Activated T-helper 1 cell treated with anti-CD3 and anti-CD28 coated beads, Interleukin-12 subunit alpha, Interleukin-12 subunit beta, Interleukin-2, Interleukin-4 antibody, amounts not matched to agents 30 ng/mL and 10 ng/mL and 1 ng/mL, durations not matched to agents 14 hours and 24 hours and 36 hours (primary cell): ENCODE data around the gene TNFRSF19. TPM values are rescaled to one million over a fixed set of nuclear protein-coding genes. Genes with fewer than 3 reads are reported as not detected.
A peak's percentile ranks its signal among the peaks of the same experiment; 100 is the strongest.

Experiments used
- DNase-seq: peaks from one replicate; pipeline ENCODE4 v3.0.0; 2021; ENCODE audit warnings: low spot score
- H3K27ac Mint-ChIP-seq: one replicate; pipeline ENCODE4 v1.8.0; 2021; ENCODE audit warnings: mild to moderate bottlenecking, mixed read lengths
- H3K27me3 Mint-ChIP-seq: one replicate; pipeline ENCODE4 v1.8.0; 2022; ENCODE audit warnings: mild to moderate bottlenecking, moderate library complexity, mixed read lengths; ENCODE audit not compliant: insufficient read depth
- H3K36me3 Mint-ChIP-seq: one replicate; pipeline ENCODE4 v1.8.0; 2021; ENCODE audit warnings: low read depth, mixed read lengths
- H3K4me1 Mint-ChIP-seq: one replicate; pipeline ENCODE4 v1.8.0; 2021; ENCODE audit warnings: low read depth, mixed read lengths
- H3K4me3 Mint-ChIP-seq: one replicate; pipeline ENCODE4 v1.8.0; 2021; ENCODE audit warnings: mild to moderate bottlenecking, moderate library complexity, mixed read lengths
- H3K9me3 Mint-ChIP-seq: one replicate; pipeline ENCODE4 v1.8.0; 2021; ENCODE audit warnings: mixed read lengths
- intact Hi-C: fragments of 100-400 bp; cut with micrococcal nuclease; formaldehyde crosslinking; loops from one replicate; pipeline ENCODE4 v1.15.1; 2024
- total RNA-seq: library from RNA; stranded (reverse); gene quantifications from 2 replicates; pipeline ENCODE4 v1.2.3, GENCODE V29; 2022

Gene TNFRSF19
- total RNA-seq, 1 donor from 2014 or later = not detected

GRCh38 chr13:23680845-23681669, 110.8 kb downstream of the TNFRSF19 start:
- no peak overlapping the region for H3K4me3 Mint-ChIP-seq
- no peak for DNase-seq
- H3K27me3 Mint-ChIP-seq = peaks cover 4% of the 10 kb centered on the region
- H3K27ac Mint-ChIP-seq = no peak overlapping the region
- H3K4me1 Mint-ChIP-seq = peaks cover 12% of the 10 kb centered on the region
- intact Hi-C loops = no loop called here
- peaks cover 15% of the 10 kb centered on the region for H3K9me3 Mint-ChIP-seq
- no peaks in the 10 kb centered on the region for H3K36me3 Mint-ChIP-seq

DNA sequence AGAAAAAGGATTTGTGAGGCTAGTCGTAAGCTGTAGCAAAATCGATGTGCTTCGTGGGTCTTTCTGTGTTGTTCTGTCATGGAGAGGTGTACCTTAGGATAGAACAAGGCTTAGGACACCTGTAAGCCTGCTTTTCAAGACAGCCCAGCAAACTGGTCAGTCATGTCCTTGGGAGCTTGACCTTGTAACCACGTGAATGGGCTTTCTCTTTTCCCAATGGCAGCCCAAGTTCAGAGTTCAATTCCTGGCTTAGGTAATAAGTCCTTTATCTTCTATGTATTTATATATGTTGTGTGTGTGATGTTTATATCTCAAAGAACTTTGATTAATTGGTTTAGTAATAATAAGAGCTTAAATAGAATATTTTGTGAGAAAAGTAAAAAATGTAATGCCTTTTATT, 112.9 kb downstream of the TNFRSF19 start:
- H3K9me3 Mint-ChIP-seq = peaks cover 15% of the 10 kb centered on the region
- no peak overlapping the region for H3K4me3 Mint-ChIP-seq
- peaks cover 4% of the 10 kb centered on the region for H3K27me3 Mint-ChIP-seq
- H3K36me3 Mint-ChIP-seq = no peaks in the 10 kb centered on the region
- intact Hi-C loops = no loop called here
- H3K4me1 Mint-ChIP-seq = peaks cover 12% of the 10 kb centered on the region
- no peak for DNase-seq
- H3K27ac Mint-ChIP-seq = no peak overlapping the region

GRCh38 chr13:23684647-23685046, 114.4 kb downstream of the TNFRSF19 start:
- no peak overlapping the region for H3K4me3 Mint-ChIP-seq
- peaks cover 1% of the 10 kb centered on the region for H3K4me1 Mint-ChIP-seq
- no peak for DNase-seq
- intact Hi-C loops = no loop called here
- H3K36me3 Mint-ChIP-seq = no peaks in the 10 kb centered on the region
- peaks cover 15% of the 10 kb centered on the region for H3K9me3 Mint-ChIP-seq
- no peak overlapping the region for H3K27ac Mint-ChIP-seq
- H3K27me3 Mint-ChIP-seq = peaks cover 4% of the 10 kb centered on the region

DNA sequence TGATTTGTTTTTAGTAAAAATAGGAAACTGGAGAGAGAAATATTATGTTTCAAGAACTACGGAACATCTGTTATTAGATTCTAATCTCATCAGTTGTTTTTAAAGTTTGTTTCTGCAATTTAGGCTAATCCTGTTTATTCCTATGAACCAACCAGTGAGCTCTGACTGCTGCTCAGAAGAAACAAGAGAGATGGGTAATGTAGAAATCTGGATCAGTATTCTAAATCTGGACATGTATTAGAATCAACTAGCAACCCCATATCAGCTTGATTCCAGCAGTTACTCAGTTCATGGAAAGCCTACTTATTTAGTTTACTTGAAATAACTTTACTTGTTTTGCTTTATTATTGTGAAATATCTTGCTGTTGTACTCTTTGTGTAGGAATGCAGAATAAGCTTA, 115.2 kb downstream of the TNFRSF19 start:
- peaks cover 4% of the 10 kb centered on the region for H3K27me3 Mint-ChIP-seq
- H3K9me3 Mint-ChIP-seq = peaks cover 15% of the 10 kb centered on the region
- no peak overlapping the region for H3K27ac Mint-ChIP-seq
- H3K4me3 Mint-ChIP-seq = no peak overlapping the region
- no peaks in the 10 kb centered on the region for H3K36me3 Mint-ChIP-seq
- H3K4me1 Mint-ChIP-seq = no peaks in the 10 kb centered on the region
- no peak for DNase-seq
- intact Hi-C loops = no loop called here

GRCh38 chr13:23686948-23687347, 116.7 kb downstream of the TNFRSF19 start:
- H3K27me3 Mint-ChIP-seq = peaks cover 4% of the 10 kb centered on the region
- no peak overlapping the region for H3K27ac Mint-ChIP-seq
- H3K4me3 Mint-ChIP-seq = no peak overlapping the region
- peaks cover 15% of the 10 kb centered on the region for H3K9me3 Mint-ChIP-seq
- no peak for DNase-seq
- no peaks in the 10 kb centered on the region for H3K36me3 Mint-ChIP-seq
- intact Hi-C loops = no loop called here
- no peaks in the 10 kb centered on the region for H3K4me1 Mint-ChIP-seq

- H3K9me3 Mint-ChIP-seq = peaks cover 15% of the 10 kb centered on the region
- no peak overlapping the region for H3K4me3 Mint-ChIP-seq
- H3K27me3 Mint-ChIP-seq = peaks cover 5% of the 10 kb centered on the region
- no peaks in the 10 kb centered on the region for H3K4me1 Mint-ChIP-seq
- no peak for DNase-seq
- H3K36me3 Mint-ChIP-seq = no peaks in the 10 kb centered on the region
- intact Hi-C loops = no loop called here
- no peak overlapping the region for H3K27ac Mint-ChIP-seq
Observed at GRCh38 chr13:23687614-23688013, 117.4 kb downstream of the TNFRSF19 start.

DNA sequence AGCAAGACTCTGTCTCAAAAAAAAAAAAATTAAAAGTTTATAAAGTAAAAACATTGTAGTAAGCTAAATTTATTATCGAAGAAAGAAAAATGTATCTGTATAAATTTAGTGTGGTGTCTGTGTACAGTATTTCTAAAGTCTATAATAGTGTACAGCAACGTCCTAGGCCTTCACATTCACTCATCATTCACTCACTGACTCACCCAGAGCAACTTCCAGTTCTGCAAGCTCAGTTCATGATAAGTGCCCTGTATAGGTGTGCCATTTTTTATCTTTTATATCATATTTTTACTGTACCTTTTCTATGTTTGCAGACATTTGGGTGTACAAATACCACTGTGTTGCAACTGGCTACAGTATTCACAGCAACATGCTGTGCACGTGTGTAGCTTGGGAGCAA, 118.1 kb downstream of the TNFRSF19 start:
- Mint-ChIP-seq H3K4me3 (no peak overlapping the region), H3K27ac (no peak overlapping the region), H3K4me1 (no peaks in the 10 kb centered on the region), H3K9me3 (peaks cover 15% of the 10 kb centered on the region), H3K27me3 (peaks cover 6% of the 10 kb centered on the region), H3K36me3 (no peaks in the 10 kb centered on the region)
- intact Hi-C loops = no loop called here
- DNase-seq = no peak

DNA sequence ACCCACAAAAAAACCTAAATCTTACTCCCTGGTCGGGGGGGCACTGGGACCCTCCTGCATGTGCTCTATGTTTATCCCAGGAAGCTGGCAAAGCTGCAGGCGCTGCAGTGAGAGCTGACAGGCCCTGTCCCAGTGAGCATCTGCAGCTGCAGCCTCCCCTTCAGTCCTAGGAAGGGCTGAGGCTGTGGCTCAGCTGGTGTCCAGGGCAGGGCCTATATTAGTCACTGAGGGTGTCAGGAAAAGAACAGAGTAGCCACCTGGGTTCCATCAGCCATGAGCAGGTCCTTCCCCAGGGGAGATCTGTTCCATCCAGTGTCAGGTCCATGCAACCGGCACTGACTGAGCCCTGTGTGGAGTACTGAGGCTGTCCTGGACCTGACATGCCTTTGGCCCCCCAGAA, 120.5 kb downstream of the TNFRSF19 start:
- peaks cover 2% of the 10 kb centered on the region for H3K27me3 Mint-ChIP-seq
- peaks cover under 1% of the 10 kb centered on the region for H3K4me1 Mint-ChIP-seq
- DNase-seq = no peak
- no peak overlapping the region for H3K4me3 Mint-ChIP-seq
- H3K27ac Mint-ChIP-seq = no peak overlapping the region
- H3K36me3 Mint-ChIP-seq = no peaks in the 10 kb centered on the region
- intact Hi-C loops = no loop called here
- peaks cover 3% of the 10 kb centered on the region for H3K9me3 Mint-ChIP-seq

DNA sequence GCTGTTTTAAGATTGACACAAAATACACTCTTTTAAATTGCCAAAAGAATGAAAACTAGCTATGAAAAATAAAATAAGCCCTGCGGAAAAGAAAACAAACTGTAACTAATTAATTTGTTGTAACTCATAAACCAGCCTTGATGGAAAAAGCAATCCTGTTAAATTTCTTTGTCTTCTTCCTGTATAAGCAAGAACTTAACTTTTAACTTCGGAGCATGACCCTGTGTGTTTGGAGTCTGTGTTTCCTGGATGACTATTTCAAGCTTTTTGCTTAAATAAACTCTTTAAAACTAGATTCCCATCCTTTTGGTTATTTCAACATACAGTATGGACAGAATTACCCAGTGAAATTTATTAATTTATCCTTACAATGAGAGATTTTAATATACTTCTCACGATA, 122.6 kb downstream of the TNFRSF19 start:
- no peak for DNase-seq

GRCh38 chr13:23695196-23695595, 125.0 kb downstream of the TNFRSF19 start:
- no peak overlapping the region for H3K27ac Mint-ChIP-seq
- intact Hi-C loops = no loop called here
- H3K4me1 Mint-ChIP-seq = peaks cover 11% of the 10 kb centered on the region
- peaks cover 6% of the 10 kb centered on the region for H3K27me3 Mint-ChIP-seq
- H3K36me3 Mint-ChIP-seq = peaks cover 2% of the 10 kb centered on the region
- no peak overlapping the region for H3K4me3 Mint-ChIP-seq
- no peaks in the 10 kb centered on the region for H3K9me3 Mint-ChIP-seq
- no peak for DNase-seq

More for the DNA sequence above, 122.6 kb downstream of the TNFRSF19 start:
- Mint-ChIP-seq H3K4me1 (peaks cover 11% of the 10 kb centered on the region), H3K4me3 (no peak overlapping the region), H3K9me3 (no peaks in the 10 kb centered on the region), H3K27me3 (peaks cover 4% of the 10 kb centered on the region), H3K36me3 (peaks cover 2% of the 10 kb centered on the region), H3K27ac (no peak overlapping the region)
- intact Hi-C loops = no loop called here

GRCh38 chr13:23695711-23696464, 125.7 kb downstream of the TNFRSF19 start:
- Mint-ChIP-seq H3K27ac (peak overlapping the region; percentile 56), H3K4me1 (peaks cover 11% of the 10 kb centered on the region), H3K4me3 (peak overlapping the region; percentile 66), H3K36me3 (peaks cover 2% of the 10 kb centered on the region), H3K9me3 (no peaks in the 10 kb centered on the region), H3K27me3 (peaks cover 6% of the 10 kb centered on the region)
- intact Hi-C loops = no loop called here
- DNase-seq = peak; percentile 37

GRCh38 chr13:23696610-23697009, 126.4 kb downstream of the TNFRSF19 start:
- intact Hi-C loops = no loop called here
- no peaks in the 10 kb centered on the region for H3K9me3 Mint-ChIP-seq
- H3K27me3 Mint-ChIP-seq = peaks cover 6% of the 10 kb centered on the region
- peaks cover 2% of the 10 kb centered on the region for H3K36me3 Mint-ChIP-seq
- DNase-seq = no peak
- H3K27ac Mint-ChIP-seq = no peak overlapping the region
- peaks cover 11% of the 10 kb centered on the region for H3K4me1 Mint-ChIP-seq
- H3K4me3 Mint-ChIP-seq = no peak overlapping the region

- Mint-ChIP-seq H3K27me3 (peaks cover 4% of the 10 kb centered on the region), H3K4me1 (peaks cover 11% of the 10 kb centered on the region), H3K4me3 (no peak overlapping the region), H3K27ac (no peak overlapping the region), H3K9me3 (no peaks in the 10 kb centered on the region), H3K36me3 (peaks cover 2% of the 10 kb centered on the region)
- intact Hi-C loops = no loop called here
- DNase-seq = no peak
Observed at GRCh38 chr13:23697772-23698313, 127.6 kb downstream of the TNFRSF19 start.
